ENCODE results near the gene SRPK2.

The SRPK2 gene

DNA sequence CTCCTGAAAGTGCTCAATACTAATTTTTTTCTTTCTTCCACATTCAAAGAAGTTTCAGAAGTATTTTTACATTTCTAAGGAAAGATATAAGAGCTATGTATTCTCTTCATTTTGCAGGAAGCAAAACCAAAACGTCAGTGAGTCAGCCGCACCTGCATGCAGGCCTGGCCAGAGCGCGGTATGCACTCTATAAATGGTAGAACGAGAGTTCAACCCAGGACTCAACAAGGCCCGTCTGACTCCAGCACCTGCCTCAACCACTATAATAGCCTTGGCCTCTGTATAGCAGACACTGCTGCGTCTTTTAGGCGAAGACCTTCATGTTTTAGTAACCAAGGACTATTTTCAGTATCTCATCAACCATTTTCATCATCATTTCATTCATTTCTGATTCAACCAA, 261.5 kb downstream of the SRPK2 start:
- no peak for DNase-seq

DNA sequence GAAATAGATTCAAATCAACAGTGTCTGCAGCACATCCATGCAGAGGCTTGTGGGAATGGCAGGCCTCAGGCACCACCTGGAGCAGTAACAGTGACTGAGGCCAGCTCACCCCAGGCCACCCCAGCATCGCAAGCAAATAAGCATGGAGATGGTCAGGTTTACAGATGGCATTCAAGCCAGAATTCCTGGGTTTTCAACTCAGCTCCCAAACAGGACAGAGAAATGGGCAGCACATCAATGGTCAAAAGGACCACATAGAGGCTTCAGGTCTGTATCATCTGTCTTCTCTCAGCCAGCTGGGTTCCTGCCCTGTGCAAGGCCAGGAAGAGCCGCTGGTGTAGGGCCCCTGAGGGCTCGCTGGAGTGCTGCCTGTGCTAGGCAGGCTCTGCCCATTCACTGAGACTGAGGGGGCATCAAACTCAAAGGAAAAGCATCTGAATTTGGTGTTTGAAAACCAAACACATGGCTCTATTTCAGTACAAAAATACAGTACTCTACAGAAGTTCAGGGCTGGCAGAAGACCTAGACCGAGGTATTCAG, 262.2 kb downstream of the SRPK2 start:
- no peak for DNase-seq

DNA sequence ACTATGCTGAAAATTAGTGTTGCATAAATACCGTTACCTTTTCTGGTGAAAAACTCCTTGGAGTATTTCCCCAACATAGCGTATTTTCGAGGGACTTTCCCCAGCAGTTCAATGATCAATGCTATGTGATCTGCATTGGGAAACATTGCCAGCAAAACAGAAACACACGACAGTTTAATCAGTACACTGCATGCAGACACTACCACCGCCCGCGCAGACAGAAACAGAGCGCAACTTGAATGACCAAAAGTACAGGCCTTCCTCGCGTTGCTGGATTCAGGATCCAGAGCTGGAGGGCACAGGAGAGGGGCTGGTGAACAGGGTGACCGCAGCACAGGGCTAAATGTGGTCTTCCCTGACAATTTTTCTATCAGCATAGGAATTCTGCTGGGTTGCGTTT, 263.0 kb downstream of the SRPK2 start:
- DNase-seq, result no peak

GRCh38 chr7:105122619-105123018, 266.1 kb downstream of the SRPK2 start:
- no peak for DNase-seq

GRCh38 chr7:105118612-105119600, 269.8 kb downstream of the SRPK2 start:
- DNase-seq, result no peak

DNA sequence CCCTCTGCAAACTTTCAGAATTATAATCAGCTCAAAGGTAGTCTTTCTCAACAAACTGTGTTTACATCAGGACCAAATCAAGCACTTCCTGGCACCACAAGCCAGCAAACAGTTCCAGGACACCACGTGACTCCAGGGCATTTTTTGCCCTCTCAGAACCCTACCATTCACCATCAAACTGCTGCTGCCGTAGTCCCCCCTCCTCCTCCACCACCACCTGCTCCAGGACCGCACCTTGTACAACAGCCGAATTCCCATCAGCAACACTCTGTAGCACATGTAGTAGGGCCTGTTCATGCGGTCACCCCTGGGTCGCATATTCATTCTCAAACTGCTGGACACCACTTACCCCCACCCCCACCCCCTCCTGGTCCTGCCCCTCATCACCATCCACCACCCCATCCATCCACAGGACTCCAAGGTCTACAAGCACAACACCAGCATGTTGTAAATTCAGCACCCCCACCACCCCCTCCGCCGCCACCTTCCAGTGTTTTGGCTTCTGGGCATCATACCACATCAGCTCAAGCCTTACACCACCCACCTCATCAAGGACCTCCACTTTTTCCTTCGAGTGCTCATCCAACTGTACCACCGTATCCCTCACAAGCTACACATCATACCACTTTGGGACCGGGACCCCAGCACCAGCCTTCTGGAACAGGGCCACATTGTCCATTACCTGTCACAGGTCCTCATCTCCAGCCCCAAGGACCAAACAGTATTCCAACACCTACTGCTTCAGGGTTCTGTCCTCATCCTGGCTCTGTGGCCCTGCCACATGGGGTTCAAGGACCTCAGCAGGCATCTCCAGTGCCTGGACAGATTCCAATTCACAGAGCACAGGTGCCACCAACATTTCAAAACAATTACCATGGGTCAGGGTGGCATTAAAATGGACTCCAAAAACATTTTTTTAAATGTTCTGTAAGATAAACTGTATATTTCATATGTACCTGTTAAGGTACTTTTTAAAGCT, 276.0 kb downstream of the SRPK2 start:
- DNase-seq, result no peak

GRCh38 chr7:105107458-105107857, 281.3 kb downstream of the SRPK2 start:
- no peak for DNase-seq

GRCh38 chr7:105106473-105106872, 282.2 kb downstream of the SRPK2 start:
- no peak for DNase-seq

GRCh38 chr7:105105579-105105978, 283.1 kb downstream of the SRPK2 start:
- no peak for DNase-seq

- DNase-seq, result no peak
These were observed 286.0 kb downstream of the SRPK2 start for GRCh38 chr7:105102557-105103352.

DNA sequence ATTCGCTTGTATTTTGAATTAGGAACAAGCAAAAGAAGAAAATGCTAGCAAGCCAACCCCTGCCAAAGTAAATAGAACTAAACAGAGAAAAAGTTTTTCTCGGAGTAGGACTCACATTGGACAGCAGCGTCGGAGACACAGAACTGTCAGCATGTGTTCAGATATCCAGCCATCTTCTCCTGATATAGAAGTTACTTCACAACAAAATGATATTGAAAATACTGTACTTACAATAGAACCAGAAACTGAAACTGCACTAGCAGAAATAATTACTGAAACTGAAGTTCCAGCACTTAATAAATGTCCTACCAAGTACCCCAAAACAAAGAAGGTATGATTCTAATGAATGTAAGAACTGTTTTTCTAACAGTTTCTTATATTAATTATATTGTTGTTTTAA, 286.9 kb downstream of the SRPK2 start:
- DNase-seq, result no peak

GRCh38 chr7:105098863-105099515, 289.7 kb downstream of the SRPK2 start:
- DNase-seq, result peak; percentile 51

DNA sequence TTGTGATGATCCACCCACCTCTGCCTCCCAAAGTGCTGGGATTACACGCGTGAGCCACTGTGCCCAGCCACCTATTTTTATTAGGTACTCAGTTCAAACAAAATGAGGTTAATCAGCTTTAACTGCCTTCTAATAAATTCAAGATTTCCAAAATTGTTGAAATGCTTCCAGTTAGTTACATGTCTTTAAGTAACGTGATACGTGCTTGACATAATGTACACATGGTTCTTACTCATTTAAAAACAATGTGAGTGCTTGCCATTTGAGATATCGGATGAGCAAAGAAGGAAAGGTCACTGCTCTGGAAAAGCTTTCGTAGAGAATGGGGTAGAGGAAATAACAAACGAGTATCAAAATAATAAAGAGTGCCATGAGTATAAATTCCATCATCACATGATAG, 291.1 kb downstream of the SRPK2 start:
- peak; percentile 17 for DNase-seq

GRCh38 chr7:105096306-105096705, 292.4 kb downstream of the SRPK2 start:
- no peak for DNase-seq

DNA sequence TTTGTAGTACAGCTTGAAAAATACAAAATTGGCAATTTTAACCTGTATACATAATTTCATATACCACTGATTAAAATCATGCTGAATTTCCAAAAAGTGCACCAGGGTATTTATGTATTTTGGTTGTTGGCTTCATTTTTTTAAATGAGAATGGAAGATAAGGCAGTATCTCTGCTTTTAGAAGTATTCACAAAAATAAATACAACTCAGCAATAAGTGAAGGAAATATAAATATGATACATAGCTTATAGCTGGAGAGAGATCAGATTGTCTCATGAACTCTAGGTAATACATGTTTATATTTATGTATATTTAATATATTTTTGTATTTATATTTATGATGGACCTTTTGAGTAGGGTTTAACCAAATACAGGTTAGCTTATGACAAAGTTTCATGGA, 293.8 kb downstream of the SRPK2 start:
- no peak for DNase-seq

- no peak for DNase-seq
These were observed 300.3 kb downstream of the SRPK2 start for GRCh38 chr7:105088456-105088855.

GRCh38 chr7:105087981-105088380, 300.7 kb downstream of the SRPK2 start:
- no peak for DNase-seq

GRCh38 chr7:105086850-105087249, 301.9 kb downstream of the SRPK2 start:
- DNase-seq, result no peak

- DNase-seq, result no peak
These were observed 304.1 kb downstream of the SRPK2 start for GRCh38 chr7:105084581-105084980.

GRCh38 chr7:105079348-105079747, 309.4 kb downstream of the SRPK2 start:
- no peak for DNase-seq

DNA sequence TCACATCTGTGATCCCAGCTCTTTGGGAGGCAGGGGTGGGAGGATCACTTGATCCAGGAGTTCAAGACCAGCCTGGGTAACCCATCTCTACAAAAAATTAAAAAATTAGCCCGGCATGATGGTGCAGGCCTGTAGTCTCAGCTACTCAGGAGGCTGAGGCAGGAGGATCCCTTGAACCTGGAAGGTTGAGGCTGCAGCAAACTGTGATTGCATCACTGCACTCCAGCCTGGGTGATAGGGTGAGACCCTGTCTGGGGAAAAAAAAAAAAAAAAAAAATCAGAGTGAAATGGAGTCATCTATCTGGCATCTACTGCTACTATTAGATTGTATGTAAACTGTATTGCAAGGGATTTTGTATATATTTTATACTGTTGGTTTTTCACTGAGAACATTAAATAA, 315.6 kb downstream of the SRPK2 start:
- DNase-seq, result no peak

DNA sequence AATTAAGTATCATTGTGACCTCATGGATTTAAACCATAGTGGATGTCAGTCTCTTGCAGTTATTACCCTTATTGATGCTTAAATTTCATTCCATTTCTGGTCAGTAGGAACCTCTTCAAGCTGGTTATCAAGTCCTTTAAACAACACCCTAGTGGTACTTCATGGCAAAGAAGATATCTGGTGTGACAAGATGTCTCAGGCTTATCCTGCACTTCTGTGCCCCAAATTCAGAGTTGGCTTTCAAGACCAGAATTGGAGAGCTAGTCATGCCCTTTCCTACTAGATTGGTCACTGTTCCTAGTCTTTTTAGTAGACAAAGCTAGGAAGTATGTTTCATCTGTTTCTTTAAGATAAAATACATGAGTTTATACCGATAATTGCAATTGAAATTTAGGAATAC, 319.8 kb downstream of the SRPK2 start:
- no peak for DNase-seq

All from NCI-H69 (cell line).